ENCODE data around the gene THEMIS.

DNA sequence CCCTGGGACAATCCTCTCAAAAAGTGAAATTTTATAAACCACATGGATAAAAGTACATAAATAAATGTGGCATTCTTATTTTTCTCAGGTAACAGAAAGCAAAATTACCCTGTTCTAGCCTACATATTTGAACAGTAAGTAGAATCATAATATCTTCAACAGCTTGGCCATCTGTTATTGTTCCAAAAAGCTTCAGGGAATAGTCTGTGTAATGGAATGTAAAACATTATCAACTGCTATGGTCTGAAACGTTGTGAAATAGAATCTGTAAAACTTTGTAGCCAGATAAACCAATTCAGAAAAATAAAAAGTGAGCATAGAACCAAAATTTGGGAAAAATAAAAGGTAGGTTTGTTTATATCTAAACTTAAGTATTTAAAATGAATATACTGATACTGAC is 114.7 kb downstream of the THEMIS start:
- TF ChIP-seq, protein P1, sequence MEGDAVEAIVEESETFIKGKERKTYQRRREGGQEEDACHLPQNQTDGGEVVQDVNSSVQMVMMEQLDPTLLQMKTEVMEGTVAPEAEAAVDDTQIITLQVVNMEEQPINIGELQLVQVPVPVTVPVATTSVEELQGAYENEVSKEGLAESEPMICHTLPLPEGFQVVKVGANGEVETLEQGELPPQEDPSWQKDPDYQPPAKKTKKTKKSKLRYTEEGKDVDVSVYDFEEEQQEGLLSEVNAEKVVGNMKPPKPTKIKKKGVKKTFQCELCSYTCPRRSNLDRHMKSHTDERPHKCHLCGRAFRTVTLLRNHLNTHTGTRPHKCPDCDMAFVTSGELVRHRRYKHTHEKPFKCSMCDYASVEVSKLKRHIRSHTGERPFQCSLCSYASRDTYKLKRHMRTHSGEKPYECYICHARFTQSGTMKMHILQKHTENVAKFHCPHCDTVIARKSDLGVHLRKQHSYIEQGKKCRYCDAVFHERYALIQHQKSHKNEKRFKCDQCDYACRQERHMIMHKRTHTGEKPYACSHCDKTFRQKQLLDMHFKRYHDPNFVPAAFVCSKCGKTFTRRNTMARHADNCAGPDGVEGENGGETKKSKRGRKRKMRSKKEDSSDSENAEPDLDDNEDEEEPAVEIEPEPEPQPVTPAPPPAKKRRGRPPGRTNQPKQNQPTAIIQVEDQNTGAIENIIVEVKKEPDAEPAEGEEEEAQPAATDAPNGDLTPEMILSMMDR (IDR thresholded peaks at IDR 0.05), result no peak
- no peak for TF ChIP-seq POLR2A (IDR thresholded peaks at IDR 0.05)

Data from suprapubic skin (tissue), 3 donors.